Skeletal muscle tissue (tissue), 4 donors: ENCODE results near the gene SQSTM1. TPM values are rescaled to one million over a fixed set of nuclear protein-coding genes. Genes with fewer than 3 reads are reported as not detected.

Experiments
- H3K27ac ChIP-seq: one replicate; pipeline ENCODE4 v1.7.0; 2013; ENCODE audit warnings: mild to moderate bottlenecking, low read depth, low read length, inconsistent platforms
- H3K27me3 ChIP-seq, 3 donors: one replicate each; pipeline ENCODE4 v1.7.0; 2013; ENCODE audit warnings: low read length in 3 of 3; ENCODE audit not compliant: control insufficient read depth in 3 of 3, insufficient read depth in 3 of 3
- H3K36me3 ChIP-seq, 3 donors: one replicate each; pipeline ENCODE4 v1.7.0; 2013; ENCODE audit warnings: low read length in 3 of 3; ENCODE audit not compliant: control insufficient read depth in 3 of 3, insufficient read depth in 3 of 3
- H3K4me1 ChIP-seq, 3 donors: one replicate each; pipeline ENCODE4 v1.7.0; 2013; ENCODE audit warnings: low read length in 3 of 3, mild to moderate bottlenecking in 3 of 3; ENCODE audit not compliant: control insufficient read depth in 3 of 3, insufficient read depth in 3 of 3
- H3K4me3 ChIP-seq, 3 donors: one replicate each; pipeline ENCODE4 v1.7.0; 2013; ENCODE audit warnings: low read length in 3 of 3
- H3K9ac ChIP-seq, 3 donors: one replicate each; pipeline ENCODE4 v1.7.0; 2013; ENCODE audit warnings: low read length in 3 of 3, mild to moderate bottlenecking in 3 of 3, moderate library complexity in 2 of 3, low read depth in 1 of 3
- H3K9me3 ChIP-seq, 3 donors: one replicate each; pipeline ENCODE4 v1.7.0; 2013; ENCODE audit warnings: low read length in 3 of 3; ENCODE audit not compliant: control insufficient read depth in 3 of 3
- total RNA-seq: library from RNA; depleted of rRNA; stranded (reverse); fragments of >200 nt; gene quantifications from one replicate; pipeline ENCODE4 v1.2.3, GENCODE V29; 2014
- donor health status: Osteomylitis.

The SQSTM1 gene
- total RNA-seq, 1 donor from 2014 or later = 54.8 TPM

GRCh38 chr5:179799644-179799973, 21.1 kb upstream of the SQSTM1 start:
- Histone ChIP-seq H3K9ac (no peak overlapping the region), H3K27me3 (no peaks in the 10 kb centered on the region), H3K36me3 (peaks cover 29 to 32% (median 29%) of the 10 kb centered on the region in 3 donors), H3K4me1 (peaks cover 16 to 52% (median 47%) of the 10 kb centered on the region in 3 donors), H3K4me3 (no peak overlapping the region), H3K27ac (no peak overlapping the region), H3K9me3 (no peaks in the 10 kb centered on the region)

GRCh38 chr5:179800071-179800695, 20.5 kb upstream of the SQSTM1 start:
- Histone ChIP-seq H3K4me1 (peaks cover 21 to 52% (median 48%) of the 10 kb centered on the region in 3 donors), H3K9me3 (no peaks in the 10 kb centered on the region), H3K27ac (no peak overlapping the region), H3K27me3 (no peaks in the 10 kb centered on the region), H3K9ac (no peak overlapping the region), H3K36me3 (peaks cover 29 to 32% (median 29%) of the 10 kb centered on the region in 3 donors), H3K4me3 (no peak overlapping the region)

- peaks cover 26 to 51% (median 46%) of the 10 kb centered on the region in 3 donors for H3K4me1 ChIP-seq
Measured at GRCh38 chr5:179800696-179801201, 20.0 kb upstream of the SQSTM1 start.

GRCh38 chr5:179801304-179802206, 19.1 kb upstream of the SQSTM1 start:
- Histone ChIP-seq H3K4me3 (no peak overlapping the region), H3K4me1 (peaks cover 21 to 46% (median 42%) of the 10 kb centered on the region in 3 donors), H3K36me3 (peaks cover 29 to 32% (median 29%) of the 10 kb centered on the region in 3 donors), H3K27me3 (no peaks in the 10 kb centered on the region), H3K9ac (no peak overlapping the region), H3K27ac (no peak overlapping the region), H3K9me3 (no peaks in the 10 kb centered on the region)

More at GRCh38 chr5:179800696-179801201, 20.0 kb upstream of the SQSTM1 start:
- H3K4me3 ChIP-seq = no peak overlapping the region
- no peaks in the 10 kb centered on the region for H3K27me3 ChIP-seq
- no peak overlapping the region for H3K9ac ChIP-seq
- H3K9me3 ChIP-seq = no peaks in the 10 kb centered on the region
- no peak overlapping the region for H3K27ac ChIP-seq
- H3K36me3 ChIP-seq = peaks cover 29 to 32% (median 29%) of the 10 kb centered on the region in 3 donors

- Histone ChIP-seq H3K36me3 (peaks cover 24 to 28% (median 24%) of the 10 kb centered on the region in 3 donors), H3K4me3 (no peak overlapping the region), H3K4me1 (peaks cover 17 to 39% (median 36%) of the 10 kb centered on the region in 3 donors), H3K9me3 (no peaks in the 10 kb centered on the region), H3K27me3 (no peaks in the 10 kb centered on the region), H3K27ac (no peak overlapping the region), H3K9ac (peak overlapping the region in 1 of 3 donors; percentile 50)
Measured at GRCh38 chr5:179802207-179802883, 18.4 kb upstream of the SQSTM1 start.

- Histone ChIP-seq H3K27me3 (no peaks in the 10 kb centered on the region), H3K4me1 (peaks cover 17 to 39% (median 36%) of the 10 kb centered on the region in 3 donors), H3K36me3 (peaks cover 20 to 26% (median 21%) of the 10 kb centered on the region in 3 donors), H3K27ac (no peak overlapping the region), H3K9me3 (no peaks in the 10 kb centered on the region), H3K9ac (peak overlapping the region in 1 of 3 donors; percentile 50), H3K4me3 (no peak overlapping the region)
Measured at GRCh38 chr5:179802950-179803562, 17.6 kb upstream of the SQSTM1 start.

- peaks cover 17 to 39% (median 36%) of the 10 kb centered on the region in 3 donors for H3K4me1 ChIP-seq
Measured at GRCh38 chr5:179803651-179804554, 16.8 kb upstream of the SQSTM1 start.

GRCh38 chr5:179804555-179804947, 16.2 kb upstream of the SQSTM1 start:
- H3K27me3 ChIP-seq = no peaks in the 10 kb centered on the region
- peak overlapping the region; percentile 62 to 79 (median 75) for H3K4me3 ChIP-seq
- H3K9ac ChIP-seq = peak overlapping the region; percentile 43 to 83 (median 76)

More at GRCh38 chr5:179803651-179804554, 16.8 kb upstream of the SQSTM1 start:
- no peak overlapping the region for H3K27ac ChIP-seq
- peak overlapping the region in 2 of 3 donors; percentile 43 to 83 for H3K9ac ChIP-seq
- H3K36me3 ChIP-seq = peaks cover 12 to 19% (median 13%) of the 10 kb centered on the region in 3 donors
- no peaks in the 10 kb centered on the region for H3K9me3 ChIP-seq
- H3K27me3 ChIP-seq = no peaks in the 10 kb centered on the region
- no peak overlapping the region for H3K4me3 ChIP-seq

More at GRCh38 chr5:179804555-179804947, 16.2 kb upstream of the SQSTM1 start:
- no peak overlapping the region for H3K27ac ChIP-seq
- H3K36me3 ChIP-seq = peaks cover 6 to 12% (median 6%) of the 10 kb centered on the region in 3 donors
- peaks cover 17 to 39% (median 36%) of the 10 kb centered on the region in 3 donors for H3K4me1 ChIP-seq
- H3K9me3 ChIP-seq = no peaks in the 10 kb centered on the region
